HEK293 (cell line): Measurements from ENCODE around the gene CSNK1G1.

ENCODE experiments used
- CTCF ChIA-PET: fragments of 350-600 bp; formaldehyde crosslinking; extraction: SDS; loops from one replicate; lab custom pipeline; 2021; ENCODE audit warnings: antibody characterized with exemption; lab: Yijun Ruan, JAX
- POLR2A ChIA-PET: fragments of 300-600 bp; formaldehyde crosslinking; extraction: SDS; loops from one replicate; lab custom pipeline; 2020; ENCODE audit warnings: antibody characterized with exemption, inconsistent platforms; lab: Yijun Ruan, JAX
- H3K27ac ChIP-seq: fragments of 200-500 bp; sonication (Bioruptor generic); 2 replicates; pipeline ENCODE4 v1.5.1; 2014; ENCODE audit warnings: low read depth, low read length, control low read depth, inconsistent platforms; ENCODE audit errors: extremely low read depth
- H3K36me3 ChIP-seq, 2 experiments: fragments of 200-500 bp in 1 of 2; sonication (Bioruptor generic) in 1 of 2; 1 replicate in 1 of 2; 2 replicates in 1 of 2; pipeline ENCODE4 v1.5.1; 2014 to 2017; ENCODE audit warnings: inconsistent platforms in 2 of 2, low read length in 2 of 2; ENCODE audit not compliant: control insufficient read depth in 2 of 2, insufficient read depth in 1 of 2
- H3K4me1 ChIP-seq: fragments of 200-500 bp; sonication (Bioruptor generic); 2 replicates; pipeline ENCODE4 v1.5.1; 2014; ENCODE audit warnings: mild to moderate bottlenecking, low read length, inconsistent platforms; ENCODE audit not compliant: control insufficient read depth, insufficient read depth
- H3K4me3 ChIP-seq: 2 replicates; pipeline ENCODE4 v1.5.1; 2011; ENCODE audit warnings: low read depth, mild to moderate bottlenecking, control low read depth, low read length, moderate library complexity
- H3K9me3 ChIP-seq: fragments of 200-500 bp; sonication (Bioruptor generic); 2 replicates; pipeline ENCODE4 v1.5.1; 2014; ENCODE audit warnings: low read depth, low read length, inconsistent platforms; ENCODE audit not compliant: control insufficient read depth, insufficient read depth
- GLIS1 ChIP-seq: fragments of 450-650 bp; formaldehyde crosslinking; IDR thresholded peaks from 2 replicates; pipeline ENCODE4 v1.5.1; 2016; ENCODE audit warnings: missing biosample characterization, missing genetic modification characterization
- SCRT1 ChIP-seq: fragments of 450-650 bp; formaldehyde crosslinking; IDR thresholded peaks from 2 replicates; pipeline ENCODE4 v1.5.1; 2016; ENCODE audit warnings: missing biosample characterization, missing genetic modification characterization, borderline replicate concordance
- TRIM28 ChIP-seq: IDR thresholded peaks from 2 replicates; pipeline ENCODE4 v1.6.1; 2011; ENCODE audit warnings: low read length, control low read depth, borderline replicate concordance
- ZFP3 ChIP-seq: fragments of 450-650 bp; formaldehyde crosslinking; IDR thresholded peaks from 2 replicates; pipeline ENCODE4 v1.5.1; 2016; ENCODE audit warnings: low read depth, missing biosample characterization, missing genetic modification characterization
- ZNF214 ChIP-seq: fragments of 450-650 bp; formaldehyde crosslinking; IDR thresholded peaks from 2 replicates; pipeline ENCODE4 v1.5.1; 2017; ENCODE audit warnings: missing biosample characterization, mild to moderate bottlenecking, missing genetic modification characterization, borderline replicate concordance
- ZNF248 ChIP-seq: fragments of 450-650 bp; formaldehyde crosslinking; IDR thresholded peaks from 2 replicates; pipeline ENCODE4 v1.5.1; 2017; ENCODE audit warnings: missing biosample characterization, missing genetic modification characterization
- ZNF341 ChIP-seq: fragments of 450-650 bp; formaldehyde crosslinking; IDR thresholded peaks from 2 replicates; pipeline ENCODE4; 2016; ENCODE audit warnings: low read depth, missing biosample characterization, missing genetic modification characterization
- ZNF37A ChIP-seq: fragments of 450-650 bp; IDR thresholded peaks from 2 replicates; pipeline ENCODE4 v1.5.1; 2018; ENCODE audit warnings: missing biosample characterization, missing genetic modification characterization
- ZNF48 ChIP-seq: fragments of 450-650 bp; formaldehyde crosslinking; IDR thresholded peaks from 2 replicates; pipeline ENCODE4 v1.5.1; 2016; ENCODE audit warnings: missing biosample characterization, missing genetic modification characterization
- ZXDB ChIP-seq: fragments of 450-650 bp; formaldehyde crosslinking; IDR thresholded peaks from 2 replicates; pipeline ENCODE4 v1.5.1; 2016; ENCODE audit warnings: missing biosample characterization, missing genetic modification characterization
- TF ChIP-seq, protein P1 (sequence below): fragments of 450-650 bp; formaldehyde crosslinking; IDR thresholded peaks from 2 replicates; pipeline ENCODE4 v1.5.1; 2016; ENCODE audit warnings: missing biosample characterization, missing genetic modification characterization
- TF ChIP-seq, protein P2 (sequence below): fragments of 450-650 bp; formaldehyde crosslinking; IDR thresholded peaks from 2 replicates; pipeline ENCODE4 v1.5.1; 2017; ENCODE audit warnings: missing biosample characterization, missing genetic modification characterization
- TF ChIP-seq, protein P3 (sequence below): fragments of 450-650 bp; formaldehyde crosslinking; IDR thresholded peaks from 2 replicates; pipeline ENCODE4 v1.5.1; 2016; ENCODE audit warnings: missing biosample characterization, missing genetic modification characterization
- TF ChIP-seq, protein P4 (sequence below): fragments of 450-650 bp; formaldehyde crosslinking; IDR thresholded peaks from 2 replicates; pipeline ENCODE4 v1.5.1; 2016; ENCODE audit warnings: missing biosample characterization, missing genetic modification characterization
- TF ChIP-seq, protein P5 (sequence below): fragments of 450-650 bp; formaldehyde crosslinking; IDR thresholded peaks from 2 replicates; pipeline ENCODE4 v1.5.1; 2016; ENCODE audit warnings: missing biosample characterization, missing genetic modification characterization

Gene CSNK1G1

DNA sequence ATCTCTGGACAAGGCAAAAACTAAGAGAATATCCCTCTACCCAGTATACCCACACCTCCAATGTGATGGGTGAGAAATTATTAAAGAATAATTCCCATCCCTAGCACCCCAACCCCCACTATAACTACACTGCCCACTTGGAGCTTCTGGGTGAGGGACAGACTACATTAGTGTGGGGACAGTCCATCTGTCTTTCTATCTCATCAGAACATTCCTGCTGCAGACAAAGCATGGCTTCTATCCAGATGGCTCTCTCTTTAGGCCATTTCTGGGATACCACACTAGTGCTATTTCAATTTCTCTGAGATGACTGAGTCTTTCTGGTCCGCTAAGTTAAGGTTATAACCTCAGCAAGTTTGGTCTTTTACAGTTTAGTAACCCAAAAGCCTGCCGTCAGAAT is 6.6 kb downstream of the CSNK1G1 start:
- no peaks in the 10 kb centered on the region for H3K9me3 ChIP-seq
- POLR2A ChIA-PET = interaction anchor here (0.7 kb wide), 1 partner anchor 729 kb away, joined by 4 read pairs; no protein-coding TSS in a partner anchor
- H3K36me3 ChIP-seq = no peaks in the 10 kb centered on the region; a peak in 1 of 3 replicates
- TF ChIP-seq ZNF48 (tag by site-specific recombination) (no peak), TRIM28 (no peak), ZNF248 (tag by site-specific recombination) (no peak), GLIS1 (tag by site-specific recombination) (no peak), ZFP3 (no peak), ZNF37A (tag by site-specific recombination) (no peak), ZXDB (tag by site-specific recombination) (no peak), ZNF214 (no peak), ZNF341 (tag by site-specific recombination) (no peak), SCRT1 (no peak)
- TF ChIP-seq, protein P1, sequence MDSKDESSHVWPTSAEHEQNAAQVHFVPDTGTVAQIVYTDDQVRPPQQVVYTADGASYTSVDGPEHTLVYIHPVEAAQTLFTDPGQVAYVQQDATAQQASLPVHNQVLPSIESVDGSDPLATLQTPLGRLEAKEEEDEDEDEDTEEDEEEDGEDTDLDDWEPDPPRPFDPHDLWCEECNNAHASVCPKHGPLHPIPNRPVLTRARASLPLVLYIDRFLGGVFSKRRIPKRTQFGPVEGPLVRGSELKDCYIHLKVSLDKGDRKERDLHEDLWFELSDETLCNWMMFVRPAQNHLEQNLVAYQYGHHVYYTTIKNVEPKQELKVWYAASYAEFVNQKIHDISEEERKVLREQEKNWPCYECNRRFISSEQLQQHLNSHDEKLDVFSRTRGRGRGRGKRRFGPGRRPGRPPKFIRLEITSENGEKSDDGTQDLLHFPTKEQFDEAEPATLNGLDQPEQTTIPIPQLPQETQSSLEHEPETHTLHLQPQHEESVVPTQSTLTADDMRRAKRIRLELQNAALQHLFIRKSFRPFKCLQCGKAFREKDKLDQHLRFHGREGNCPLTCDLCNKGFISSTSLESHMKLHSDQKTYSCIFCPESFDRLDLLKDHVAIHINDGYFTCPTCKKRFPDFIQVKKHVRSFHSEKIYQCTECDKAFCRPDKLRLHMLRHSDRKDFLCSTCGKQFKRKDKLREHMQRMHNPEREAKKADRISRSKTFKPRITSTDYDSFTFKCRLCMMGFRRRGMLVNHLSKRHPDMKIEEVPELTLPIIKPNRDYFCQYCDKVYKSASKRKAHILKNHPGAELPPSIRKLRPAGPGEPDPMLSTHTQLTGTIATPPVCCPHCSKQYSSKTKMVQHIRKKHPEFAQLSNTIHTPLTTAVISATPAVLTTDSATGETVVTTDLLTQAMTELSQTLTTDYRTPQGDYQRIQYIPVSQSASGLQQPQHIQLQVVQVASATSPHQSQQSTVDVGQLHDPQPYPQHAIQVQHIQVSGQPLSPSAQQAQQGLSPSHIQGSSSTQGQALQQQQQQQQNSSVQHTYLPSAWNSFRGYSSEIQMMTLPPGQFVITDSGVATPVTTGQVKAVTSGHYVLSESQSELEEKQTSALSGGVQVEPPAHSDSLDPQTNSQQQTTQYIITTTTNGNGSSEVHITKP (tag by site-specific recombination) = no peak
- TF ChIP-seq, protein P2, sequence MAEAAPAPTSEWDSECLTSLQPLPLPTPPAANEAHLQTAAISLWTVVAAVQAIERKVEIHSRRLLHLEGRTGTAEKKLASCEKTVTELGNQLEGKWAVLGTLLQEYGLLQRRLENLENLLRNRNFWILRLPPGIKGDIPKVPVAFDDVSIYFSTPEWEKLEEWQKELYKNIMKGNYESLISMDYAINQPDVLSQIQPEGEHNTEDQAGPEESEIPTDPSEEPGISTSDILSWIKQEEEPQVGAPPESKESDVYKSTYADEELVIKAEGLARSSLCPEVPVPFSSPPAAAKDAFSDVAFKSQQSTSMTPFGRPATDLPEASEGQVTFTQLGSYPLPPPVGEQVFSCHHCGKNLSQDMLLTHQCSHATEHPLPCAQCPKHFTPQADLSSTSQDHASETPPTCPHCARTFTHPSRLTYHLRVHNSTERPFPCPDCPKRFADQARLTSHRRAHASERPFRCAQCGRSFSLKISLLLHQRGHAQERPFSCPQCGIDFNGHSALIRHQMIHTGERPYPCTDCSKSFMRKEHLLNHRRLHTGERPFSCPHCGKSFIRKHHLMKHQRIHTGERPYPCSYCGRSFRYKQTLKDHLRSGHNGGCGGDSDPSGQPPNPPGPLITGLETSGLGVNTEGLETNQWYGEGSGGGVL (tag by site-specific recombination) = no peak
- TF ChIP-seq, protein P3, sequence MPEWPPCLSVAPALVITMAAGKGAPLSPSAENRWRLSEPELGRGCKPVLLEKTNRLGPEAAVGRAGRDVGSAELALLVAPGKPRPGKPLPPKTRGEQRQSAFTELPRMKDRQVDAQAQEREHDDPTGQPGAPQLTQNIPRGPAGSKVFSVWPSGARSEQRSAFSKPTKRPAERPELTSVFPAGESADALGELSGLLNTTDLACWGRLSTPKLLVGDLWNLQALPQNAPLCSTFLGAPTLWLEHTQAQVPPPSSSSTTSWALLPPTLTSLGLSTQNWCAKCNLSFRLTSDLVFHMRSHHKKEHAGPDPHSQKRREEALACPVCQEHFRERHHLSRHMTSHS (tag by site-specific recombination) = no peak
- TF ChIP-seq, protein P4, sequence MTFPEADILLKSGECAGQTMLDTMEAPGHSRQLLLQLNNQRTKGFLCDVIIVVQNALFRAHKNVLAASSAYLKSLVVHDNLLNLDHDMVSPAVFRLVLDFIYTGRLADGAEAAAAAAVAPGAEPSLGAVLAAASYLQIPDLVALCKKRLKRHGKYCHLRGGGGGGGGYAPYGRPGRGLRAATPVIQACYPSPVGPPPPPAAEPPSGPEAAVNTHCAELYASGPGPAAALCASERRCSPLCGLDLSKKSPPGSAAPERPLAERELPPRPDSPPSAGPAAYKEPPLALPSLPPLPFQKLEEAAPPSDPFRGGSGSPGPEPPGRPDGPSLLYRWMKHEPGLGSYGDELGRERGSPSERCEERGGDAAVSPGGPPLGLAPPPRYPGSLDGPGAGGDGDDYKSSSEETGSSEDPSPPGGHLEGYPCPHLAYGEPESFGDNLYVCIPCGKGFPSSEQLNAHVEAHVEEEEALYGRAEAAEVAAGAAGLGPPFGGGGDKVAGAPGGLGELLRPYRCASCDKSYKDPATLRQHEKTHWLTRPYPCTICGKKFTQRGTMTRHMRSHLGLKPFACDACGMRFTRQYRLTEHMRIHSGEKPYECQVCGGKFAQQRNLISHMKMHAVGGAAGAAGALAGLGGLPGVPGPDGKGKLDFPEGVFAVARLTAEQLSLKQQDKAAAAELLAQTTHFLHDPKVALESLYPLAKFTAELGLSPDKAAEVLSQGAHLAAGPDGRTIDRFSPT = no peak
- H3K27ac ChIP-seq = no peak overlapping the region
- peaks cover 9% of the 10 kb centered on the region for H3K4me1 ChIP-seq
- no peak overlapping the region for H3K4me3 ChIP-seq
- CTCF ChIA-PET = interaction anchor here (0.6 kb wide), 2 partner anchors 16 to 195 kb away, joined by 3 read pairs; no protein-coding TSS in a partner anchor

DNA sequence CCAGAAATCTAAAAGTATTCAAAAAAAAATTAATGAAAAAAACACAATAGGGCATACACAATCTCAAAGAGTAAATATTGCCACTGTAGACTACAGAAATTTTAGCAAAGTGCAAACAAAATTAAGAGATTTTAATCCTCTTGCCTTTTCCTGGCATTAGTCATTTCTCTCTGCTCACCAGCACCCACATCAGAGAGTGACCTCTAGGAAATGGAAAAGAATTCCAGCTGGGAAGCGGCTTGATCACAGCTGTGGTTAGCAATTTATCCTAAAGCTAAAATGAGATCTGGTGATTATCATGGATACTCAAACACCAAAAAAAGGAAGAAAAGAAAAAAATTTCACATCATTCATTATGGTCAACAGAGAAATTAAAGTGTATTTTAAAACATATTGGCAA is 7.5 kb downstream of the CSNK1G1 start:
- H3K4me1 ChIP-seq = peaks cover 12% of the 10 kb centered on the region
- TF ChIP-seq, protein P5, sequence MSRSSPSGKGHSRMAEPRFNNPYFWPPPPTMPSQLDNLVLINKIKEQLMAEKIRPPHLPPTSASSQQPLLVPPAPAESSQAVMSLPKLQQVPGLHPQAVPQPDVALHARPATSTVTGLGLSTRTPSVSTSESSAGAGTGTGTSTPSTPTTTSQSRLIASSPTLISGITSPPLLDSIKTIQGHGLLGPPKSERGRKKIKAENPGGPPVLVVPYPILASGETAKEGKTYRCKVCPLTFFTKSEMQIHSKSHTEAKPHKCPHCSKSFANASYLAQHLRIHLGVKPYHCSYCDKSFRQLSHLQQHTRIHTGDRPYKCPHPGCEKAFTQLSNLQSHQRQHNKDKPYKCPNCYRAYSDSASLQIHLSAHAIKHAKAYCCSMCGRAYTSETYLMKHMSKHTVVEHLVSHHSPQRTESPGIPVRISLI (tag by site-specific recombination) = no peak
- no peak overlapping the region for H3K27ac ChIP-seq
- no peaks in the 10 kb centered on the region; a peak in 1 of 3 replicates for H3K36me3 ChIP-seq
- H3K4me3 ChIP-seq = no peak overlapping the region
- no peaks in the 10 kb centered on the region for H3K9me3 ChIP-seq
- ChIA-PET CTCF (interaction anchor here (0.6 kb wide), 1 partner anchor 94 kb away, joined by 4 read pairs; no protein-coding TSS in a partner anchor), POLR2A (no interaction called here)
